AG10803 (cell line): ENCODE data around the gene CARD11.
A peak's percentile ranks its signal among the peaks of the same experiment; 100 is the strongest.
"Not testable (repeated sequence)": the region's sequence is repeated elsewhere in the genome, so short reads cannot be mapped to it uniquely, and the experiment has no call there.

Experiments used
- DNase-seq: peaks from one replicate; pipeline ENCODE4 v3.0.0; 2010; ENCODE audit warnings: low read depth
- H3K4me3 ChIP-seq: 2 replicates; pipeline ENCODE4 v1.5.1; 2011; ENCODE audit warnings: mild to moderate bottlenecking, low read length, control low read depth
- CTCF ChIP-seq: conservative IDR thresholded peaks from 2 replicates; pipeline ENCODE4 v1.5.1; 2011; ENCODE audit warnings: mild to moderate bottlenecking, low read length, control low read depth, inconsistent platforms

CARD11 gene

GRCh38 chr7:2922866-2923265 lies 120.8 kb downstream of the CARD11 start:
- TF ChIP-seq CTCF, result no peak
- no peak for DNase-seq

GRCh38 chr7:2922348-2922691 lies 121.3 kb downstream of the CARD11 start:
- no peak for DNase-seq
- TF ChIP-seq CTCF, result no peak
- no peak overlapping the region for H3K4me3 ChIP-seq

More at GRCh38 chr7:2922866-2923265, 120.8 kb downstream of the CARD11 start:
- no peak overlapping the region for H3K4me3 ChIP-seq

GRCh38 chr7:2921653-2922347 lies 121.9 kb downstream of the CARD11 start:
- no peak for DNase-seq
- peak; percentile 10; the same call in 1 of the 2 replicates for TF ChIP-seq CTCF
- no peak overlapping the region for H3K4me3 ChIP-seq

GRCh38 chr7:2920956-2921652 lies 122.6 kb downstream of the CARD11 start:
- no peak overlapping the region for H3K4me3 ChIP-seq
- no peak for TF ChIP-seq CTCF
- no peak for DNase-seq

- not testable (repeated sequence) for DNase-seq, H3K4me3 ChIP-seq
These were observed 123.2 kb downstream of the CARD11 start for GRCh38 chr7:2920480-2920879.

- H3K4me3 ChIP-seq, result no peak overlapping the region
- no peak for DNase-seq
- TF ChIP-seq CTCF, result no peak
These were observed 123.6 kb downstream of the CARD11 start for GRCh38 chr7:2920041-2920440.

- no peak for TF ChIP-seq CTCF
- DNase-seq, result no peak
- no peak overlapping the region for H3K4me3 ChIP-seq
These were observed 124.4 kb downstream of the CARD11 start for GRCh38 chr7:2919256-2919655.
